A549 (cell line): ENCODE data around the gene TTC34. TPM values are rescaled to one million over a fixed set of nuclear protein-coding genes. Genes with fewer than 3 reads are reported as not detected.

Experiments
- ATAC-seq, 2 experiments: fragments of 200-7000 bp in 1 of 2; fragments of >200 bp in 1 of 2; cut with Nextera tagmentation in 1 of 2; cut with Tn5 transposase in 1 of 2; 3 replicates each; pipeline versions ENCODE4 v1.8.0 to v1.9.1; 2018 to 2020; ENCODE audit warnings: mild to moderate bottlenecking in 1 of 2, moderate library complexity in 1 of 2
- CTCF ChIA-PET: fragments of 300-600 bp; sonication (Branson Sonifier 250); formaldehyde crosslinking; extraction: SDS; loops from one replicate; lab custom pipeline; 2021; ENCODE audit warnings: antibody characterized with exemption, inconsistent platforms; lab: Yijun Ruan, JAX
- POLR2A ChIA-PET: fragments of 350-600 bp; formaldehyde crosslinking; extraction: SDS; loops from one replicate; lab custom pipeline; 2021; ENCODE audit warnings: antibody characterized with exemption, inconsistent platforms; lab: Yijun Ruan, JAX
- DNase-seq, 2 experiments: peaks; one replicate each; pipeline versions ENCODE4 v3.0.0 to v3.0.0-alpha.2; 2011 to 2016; ENCODE audit warnings: low read depth in 1 of 2, low spot score in 1 of 2
- FAIRE-seq: peaks from 2 replicates; lab custom pipeline; 2011; peaks lifted over from hg19 to GRCh38; lab: Jason Lieb, UNC
- H3K27ac ChIP-seq, 2 experiments: fragments of >200 bp; sonication (Bioruptor Twin); formaldehyde crosslinking; 3 replicates each; pipeline ENCODE4 v1.5.1; 2016 to 2017
- H3K4me1 ChIP-seq: fragments of >200 bp; sonication (Bioruptor Twin); formaldehyde crosslinking; 3 replicates; pipeline ENCODE4 v1.6.1; 2016
- H3K4me2 ChIP-seq: fragments of >200 bp; sonication (Bioruptor Twin); formaldehyde crosslinking; 3 replicates; pipeline ENCODE4 v1.6.1; 2016
- H3K4me3 ChIP-seq: fragments of >200 bp; sonication (Bioruptor Twin); formaldehyde crosslinking; 3 replicates; pipeline ENCODE4 v1.5.1; 2016
- H3K9me3 ChIP-seq: fragments of >200 bp; sonication (Bioruptor Twin); formaldehyde crosslinking; 3 replicates; pipeline ENCODE4 v1.6.1; 2016
- BHLHE40 ChIP-seq: IDR thresholded peaks from 2 replicates; pipeline ENCODE4 v1.6.1; 2012; ENCODE audit warnings: low read depth, low read length, inconsistent platforms
- CBX2 ChIP-seq: fragments of 200-600 bp; sonication (generic); IDR thresholded peaks from 2 replicates; pipeline ENCODE4 v1.6.1; 2016; ENCODE audit warnings: low read depth, mild to moderate bottlenecking, borderline replicate concordance
- EHMT2 ChIP-seq: fragments of 200-600 bp; sonication (generic); IDR thresholded peaks from 2 replicates; pipeline ENCODE4 v1.6.1; 2016; ENCODE audit warnings: antibody characterized with exemption, low read depth, mild to moderate bottlenecking, moderate library complexity
- EP300 ChIP-seq, 2 experiments: fragments of >200 bp; sonication (Bioruptor Twin); formaldehyde crosslinking; IDR thresholded peaks; 2 replicates in 1 of 2; 3 replicates in 1 of 2; pipeline ENCODE4 v1.6.1; 2016 to 2017
- FOSL2 ChIP-seq, 2 experiments: fragments of 450-650 bp in 1 of 2; fragments of >200 bp in 1 of 2; sonication (Bioruptor Twin) in 1 of 2; formaldehyde crosslinking; IDR thresholded peaks; 2 replicates each; pipeline versions ENCODE4 v1.5.0 to v1.6.1; 2016 to 2020; ENCODE audit warnings: mild to moderate bottlenecking in 1 of 2, moderate library complexity in 1 of 2
- FOXS1 ChIP-seq: fragments of 250-450 bp; sonication (Bioruptor Pico); IDR thresholded peaks from 2 replicates; pipeline ENCODE4 v1.5.0; 2020; ENCODE audit warnings: mild to moderate bottlenecking, moderate library complexity
- GATA3 ChIP-seq: IDR thresholded peaks from 2 replicates; pipeline ENCODE4 v1.6.1; 2012; ENCODE audit warnings: borderline replicate concordance
- HES2 ChIP-seq: fragments of >200 bp; sonication (Bioruptor Twin); formaldehyde crosslinking; IDR thresholded peaks from 2 replicates; pipeline ENCODE4 v1.6.1; 2016
- HEYL ChIP-seq: fragments of 250-450 bp; sonication (Bioruptor Pico); IDR thresholded peaks from 2 replicates; pipeline ENCODE4 v1.8.0; 2021; ENCODE audit warnings: mild to moderate bottlenecking, moderate library complexity
- HMGXB4 ChIP-seq: fragments of 250-450 bp; sonication (Bioruptor Pico); IDR thresholded peaks from 2 replicates; pipeline ENCODE4 v1.5.0; 2021; ENCODE audit warnings: mild to moderate bottlenecking, moderate library complexity, borderline replicate concordance
- HOXB13 ChIP-seq: fragments of 250-450 bp; sonication (Bioruptor Pico); IDR thresholded peaks from 2 replicates; pipeline ENCODE4 v1.5.0; 2020; ENCODE audit warnings: low read depth, mild to moderate bottlenecking, moderate library complexity
- JUNB ChIP-seq: fragments of >200 bp; sonication (Bioruptor Twin); formaldehyde crosslinking; IDR thresholded peaks from 2 replicates; pipeline ENCODE4 v1.6.1; 2016
- PBX3 ChIP-seq: IDR thresholded peaks from 2 replicates; pipeline ENCODE4 v1.6.1; 2012
- POLR2A ChIP-seq: IDR thresholded peaks from 2 replicates; pipeline ENCODE4 v1.6.1; 2012; ENCODE audit warnings: mild to moderate bottlenecking, low read length
- POLR2AphosphoS2 ChIP-seq: conservative IDR thresholded peaks from 2 replicates; pipeline ENCODE4 v1.6.1; 2012; ENCODE audit warnings: low read length, improper control_type of control experiment, inconsistent platforms
- RARB ChIP-seq: fragments of 250-450 bp; sonication (Bioruptor Pico); IDR thresholded peaks from 2 replicates; pipeline ENCODE4 v1.8.0; 2021; ENCODE audit warnings: mild to moderate bottlenecking, moderate library complexity
- REST ChIP-seq: fragments of 200-600 bp; sonication (generic); IDR thresholded peaks from 2 replicates; pipeline ENCODE4 v1.6.1; 2016; ENCODE audit warnings: antibody characterized with exemption, mild to moderate bottlenecking, moderate library complexity
- TFCP2L1 ChIP-seq: fragments of 250-450 bp; sonication (Bioruptor Pico); IDR thresholded peaks from 2 replicates; pipeline ENCODE4 v1.5.0; 2021; ENCODE audit warnings: mild to moderate bottlenecking
- ZFP36 ChIP-seq: fragments of 450-650 bp; IDR thresholded peaks from 2 replicates; pipeline ENCODE4 v1.6.1; 2014; ENCODE audit warnings: borderline replicate concordance; ENCODE audit not compliant: partially characterized antibody
- ZNF302 ChIP-seq: fragments of 250-450 bp; sonication (Bioruptor Pico); IDR thresholded peaks from 2 replicates; pipeline ENCODE4 v1.9.0; 2021; ENCODE audit warnings: inconsistent platforms, mild to moderate bottlenecking, moderate library complexity
- WGBS: methylation state at CpG from one replicate; pipeline ENCODE4 v1.1.6; 2017; ENCODE audit errors: missing lambda C conversion rate; 5-methylcytosine and 5-hydroxymethylcytosine counted together
- polyA plus RNA-seq, 4 experiments: library from polyadenylated mRNA; depleted of rRNA in 3 of 4; stranded (reverse); fragments of >200 nt; fragmentation: RNase III in 1 of 4; extraction: RNeasy Plus Mini Kit Qiagen cat#74134 plus additional on column Dnase treatment in 1 of 4; gene quantifications; 2 replicates in 3 of 4; 3 replicates in 1 of 4; pipeline ENCODE4 v1.2.3, GENCODE V29; 2011 to 2017
- TF ChIP-seq, protein P1 (sequence below): fragments of 250-450 bp; sonication (Bioruptor Pico); IDR thresholded peaks from 2 replicates; pipeline ENCODE4 v1.5.0; 2020; ENCODE audit warnings: low read depth, mild to moderate bottlenecking, moderate library complexity

TTC34 gene
- polyA plus RNA-seq, 2 of the 4 experiments (the other 2 are of a cell fraction), result 0.04 to 0.05 TPM

GRCh38 chr1:2640626-2641025 lies 160.9 kb downstream of the TTC34 start:
- POLR2A ChIA-PET, result no interaction called here
- Histone ChIP-seq H3K9me3 (peaks cover 6% of the 10 kb centered on the region; the same call in 2 of the 3 replicates), H3K4me3 (no peak overlapping the region), H3K27ac (no peak overlapping the region), H3K4me2 (no peak overlapping the region), H3K4me1 (peaks cover 6% of the 10 kb centered on the region; the same call in 1 of the 3 replicates)
- DNase-seq (no peak), ATAC-seq (no peak), FAIRE-seq (no peak)
- TF ChIP-seq ZFP36, result no peak
- TF ChIP-seq CBX2, result no peak
- no peak for TF ChIP-seq PBX3
- TF ChIP-seq HEYL (CRISPR knock-in tag), result no peak
- no peak for TF ChIP-seq FOSL2 (IDR thresholded peaks at IDR 0.05)
- TF ChIP-seq FOSL2 (CRISPR knock-in tag; IDR thresholded peaks at IDR 0.05), result no peak
- TF ChIP-seq, protein P1, sequence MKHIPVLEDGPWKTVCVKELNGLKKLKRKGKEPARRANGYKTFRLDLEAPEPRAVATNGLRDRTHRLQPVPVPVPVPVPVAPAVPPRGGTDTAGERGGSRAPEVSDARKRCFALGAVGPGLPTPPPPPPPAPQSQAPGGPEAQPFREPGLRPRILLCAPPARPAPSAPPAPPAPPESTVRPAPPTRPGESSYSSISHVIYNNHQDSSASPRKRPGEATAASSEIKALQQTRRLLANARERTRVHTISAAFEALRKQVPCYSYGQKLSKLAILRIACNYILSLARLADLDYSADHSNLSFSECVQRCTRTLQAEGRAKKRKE (CRISPR knock-in tag), result no peak
- no peak for TF ChIP-seq GATA3
- no peak for TF ChIP-seq TFCP2L1 (CRISPR knock-in tag)
- TF ChIP-seq HMGXB4 (CRISPR knock-in tag), result no peak
- TF ChIP-seq ZNF302 (CRISPR knock-in tag), result no peak
- CTCF ChIA-PET, result no interaction called here
- WGBS, result no CpG with 5 or more reads among the region's 3 CpGs

DNA sequence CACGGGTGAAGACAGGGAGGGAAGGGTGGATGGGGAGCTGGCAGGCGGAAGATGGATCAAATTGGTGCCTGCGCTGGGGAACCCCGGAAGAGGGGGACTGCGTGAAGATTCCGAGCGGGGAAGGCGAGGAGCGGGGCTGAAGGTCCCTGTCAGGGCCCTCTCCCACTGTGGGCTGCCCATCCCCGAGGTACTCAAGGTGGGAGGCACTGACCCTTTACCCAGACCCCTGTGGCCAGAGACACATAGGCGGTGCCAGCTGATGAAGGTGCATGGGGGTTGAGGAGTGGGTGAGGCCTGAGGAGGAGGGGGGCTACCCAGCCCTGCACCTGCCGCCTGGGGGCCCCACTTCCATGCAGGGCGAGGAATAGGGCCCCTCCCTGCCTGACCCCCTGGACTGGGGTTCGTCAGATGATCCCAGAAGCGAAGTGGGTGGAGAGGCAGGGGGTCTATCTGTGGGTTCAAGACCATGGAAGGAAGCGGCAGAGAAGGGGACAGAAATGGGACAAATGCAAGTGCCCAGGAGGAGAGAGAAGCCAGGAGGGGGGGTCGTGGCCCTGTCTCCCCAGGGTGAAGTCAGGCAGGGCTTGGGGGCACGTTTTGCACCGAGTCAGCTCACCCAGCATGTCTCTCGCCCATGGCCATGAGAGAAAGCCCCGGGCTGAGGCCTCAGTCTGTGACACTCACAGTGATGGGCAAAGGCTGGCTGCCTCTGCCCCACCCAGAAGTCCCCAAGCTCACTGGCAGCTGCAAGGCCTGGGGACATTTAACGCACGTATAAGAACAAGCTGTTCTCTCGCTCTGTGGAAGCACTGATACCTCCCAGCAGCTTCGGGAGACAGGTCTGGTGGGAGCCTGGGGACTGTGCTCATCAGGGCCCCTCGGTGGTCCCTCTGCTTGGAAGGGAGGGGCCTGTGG lies 161.6 kb downstream of the TTC34 start:
- 82% methylated on average over 25 of the region's 26 CpGs for WGBS
- no peak for ATAC-seq
- Histone ChIP-seq H3K4me2 (no peak overlapping the region), H3K9me3 (peaks cover 5% of the 10 kb centered on the region; the same call in 2 of the 3 replicates), H3K27ac (no peak overlapping the region), H3K4me1 (peaks cover 6% of the 10 kb centered on the region; the same call in 1 of the 3 replicates)
- FAIRE-seq, result no peak
- CTCF ChIA-PET, result interaction anchor here (1.0 kb wide), 1 partner anchor 11 kb away, joined by 3 read pairs; no protein-coding TSS in a partner anchor
- TF ChIP-seq EP300 (IDR thresholded peaks at IDR 0.05) (no peak), REST (no peak), HES2 (no peak), HOXB13 (CRISPR knock-in tag) (no peak), JUNB (no peak), FOSL2 (IDR thresholded peaks at IDR 0.05) (no peak), FOSL2 (CRISPR knock-in tag; IDR thresholded peaks at IDR 0.05) (no peak), BHLHE40 (no peak), RARB (CRISPR knock-in tag) (no peak), POLR2A (no peak), POLR2AphosphoS2 (no peak), FOXS1 (CRISPR knock-in tag) (no peak), EHMT2 (no peak)
- TF ChIP-seq, all 56 proteins: peak for 0
- H3K4me3 ChIP-seq, result no peak overlapping the region
- DNase-seq, result no peak
- POLR2A ChIA-PET, result no interaction called here
